IPS-18a (cell line): ENCODE results near the gene HACD4.

ENCODE experiments used
- H3K27ac ChIP-seq: one replicate; pipeline ENCODE4 v1.5.1; 2013; ENCODE audit warnings: low read length
- H3K27me3 ChIP-seq: one replicate; pipeline ENCODE4 v1.6.1; 2013; ENCODE audit warnings: mild to moderate bottlenecking, low read length; ENCODE audit not compliant: control insufficient read depth, insufficient read depth
- H3K36me3 ChIP-seq: one replicate; pipeline ENCODE4 v1.6.1; 2013; ENCODE audit warnings: low read depth, low read length; ENCODE audit not compliant: control insufficient read depth
- H3K4me1 ChIP-seq: one replicate; pipeline ENCODE4 v1.6.1; 2013; ENCODE audit warnings: low read depth, low read length; ENCODE audit not compliant: control insufficient read depth
- H3K4me3 ChIP-seq: one replicate; pipeline ENCODE4 v1.5.1; 2013; ENCODE audit warnings: low read length
- H3K9ac ChIP-seq: one replicate; pipeline ENCODE4 v1.6.1; 2013; ENCODE audit warnings: mild to moderate bottlenecking, low read length, moderate library complexity
- H3K9me3 ChIP-seq: one replicate; pipeline ENCODE4 v1.6.1; 2013; ENCODE audit warnings: low read depth, low read length; ENCODE audit not compliant: control insufficient read depth

The HACD4 gene

DNA sequence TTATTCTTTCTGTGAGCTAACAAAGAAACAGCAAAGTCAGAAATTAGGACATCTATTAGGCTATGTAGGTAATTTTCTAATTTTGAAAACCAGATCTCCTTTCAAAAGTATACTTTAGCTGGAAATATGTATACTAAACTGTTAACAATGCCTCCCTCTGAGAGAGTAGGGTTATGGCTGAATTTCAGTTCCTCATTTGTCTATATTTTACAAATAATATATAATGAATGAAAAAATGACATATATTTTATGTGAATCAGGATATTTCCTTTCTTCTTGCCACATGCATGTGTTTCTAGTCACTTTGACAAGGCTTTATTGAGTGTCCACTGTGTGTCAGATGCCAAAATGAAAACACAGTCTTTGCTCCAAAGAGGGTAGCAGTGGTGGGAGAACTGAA lies 15.4 kb downstream of the HACD4 start:
- no peak overlapping the region for H3K4me3 ChIP-seq
- H3K9me3 ChIP-seq: no peaks in the 10 kb centered on the region
- H3K27ac ChIP-seq: no peak overlapping the region
- no peak overlapping the region for H3K9ac ChIP-seq
- H3K27me3 ChIP-seq: no peaks in the 10 kb centered on the region
- H3K4me1 ChIP-seq: peaks cover 19% of the 10 kb centered on the region
- H3K36me3 ChIP-seq: no peaks in the 10 kb centered on the region

DNA sequence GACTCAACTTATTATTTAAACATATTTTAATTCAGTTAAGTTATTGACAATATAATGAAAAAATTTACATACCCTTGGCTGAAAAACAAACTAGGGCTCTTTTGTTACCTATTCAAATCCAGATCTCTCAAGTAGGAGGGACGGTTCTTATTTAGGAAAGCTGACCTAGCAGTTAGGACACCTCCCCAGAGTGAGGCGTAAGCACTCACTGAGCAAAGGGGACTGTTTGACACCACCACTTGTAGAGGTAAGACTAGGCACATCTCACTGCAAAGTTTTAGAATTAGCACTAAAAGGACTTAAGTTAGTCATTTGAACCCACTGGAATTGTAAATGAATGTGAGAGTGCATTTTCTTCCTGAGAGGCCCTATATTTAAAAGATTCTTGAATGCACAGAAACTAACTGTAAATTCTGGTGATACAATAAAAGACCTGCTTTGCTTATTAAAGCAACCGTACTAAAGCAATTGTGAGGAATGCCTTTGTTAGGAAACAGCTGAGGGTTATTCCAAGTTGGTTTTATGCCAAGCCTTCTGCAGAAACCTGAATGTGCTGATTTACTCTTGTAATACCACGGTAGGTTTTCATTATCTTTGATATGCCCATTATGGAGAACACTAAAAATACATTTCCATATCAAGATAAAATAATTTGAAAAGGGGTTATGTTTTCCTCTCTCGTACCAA lies 16.2 kb downstream of the HACD4 start:
- no peaks in the 10 kb centered on the region for H3K36me3 ChIP-seq
- H3K27me3 ChIP-seq: no peaks in the 10 kb centered on the region
- no peak overlapping the region for H3K9ac ChIP-seq
- H3K27ac ChIP-seq: no peak overlapping the region
- no peak overlapping the region for H3K4me3 ChIP-seq
- H3K4me1 ChIP-seq: peaks cover 19% of the 10 kb centered on the region
- no peaks in the 10 kb centered on the region for H3K9me3 ChIP-seq

DNA sequence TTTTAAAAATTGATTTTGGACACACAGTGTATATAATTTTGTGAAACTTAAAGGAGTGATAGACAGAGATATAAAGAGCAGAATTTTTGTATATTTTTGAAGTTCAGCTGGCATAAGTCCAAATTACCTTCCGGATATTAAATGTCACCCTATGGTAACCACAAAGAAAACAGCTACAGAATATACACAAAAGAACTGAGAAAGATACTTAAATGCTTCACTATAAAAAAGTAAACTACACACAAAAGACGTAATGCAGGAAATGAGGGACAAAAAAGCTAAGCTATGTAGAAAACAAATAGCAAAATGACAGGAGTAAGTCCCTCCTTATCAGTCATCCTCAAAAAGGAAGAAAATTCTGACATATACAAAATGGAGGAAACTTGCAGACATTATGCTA lies 29.4 kb downstream of the HACD4 start:
- Histone ChIP-seq H3K4me1 (no peaks in the 10 kb centered on the region), H3K9me3 (peaks cover 2% of the 10 kb centered on the region), H3K27ac (no peak overlapping the region), H3K9ac (no peak overlapping the region), H3K4me3 (no peak overlapping the region), H3K36me3 (no peaks in the 10 kb centered on the region), H3K27me3 (no peaks in the 10 kb centered on the region)

DNA sequence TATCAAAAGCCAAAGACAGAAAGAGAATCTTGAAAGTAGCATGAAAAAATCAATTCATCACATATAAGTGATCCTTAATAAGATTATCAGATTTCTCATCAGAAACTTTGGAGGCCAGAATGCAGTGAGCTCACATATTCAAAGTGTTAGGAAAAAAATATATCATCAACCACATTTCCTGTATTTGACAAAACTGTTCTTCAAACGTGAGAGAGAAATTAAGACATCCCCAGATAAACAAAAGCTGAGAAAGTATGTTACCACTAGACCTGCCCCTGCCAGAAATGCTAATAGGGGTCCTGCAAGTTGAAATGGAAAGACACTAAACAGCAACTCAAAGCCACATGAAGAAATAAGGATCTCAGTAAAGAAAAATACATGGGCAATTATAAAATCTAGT lies 29.9 kb downstream of the HACD4 start:
- Histone ChIP-seq H3K27me3 (no peaks in the 10 kb centered on the region), H3K9me3 (peaks cover 2% of the 10 kb centered on the region), H3K27ac (no peak overlapping the region), H3K36me3 (no peaks in the 10 kb centered on the region), H3K4me1 (no peaks in the 10 kb centered on the region), H3K4me3 (no peak overlapping the region), H3K9ac (no peak overlapping the region)

DNA sequence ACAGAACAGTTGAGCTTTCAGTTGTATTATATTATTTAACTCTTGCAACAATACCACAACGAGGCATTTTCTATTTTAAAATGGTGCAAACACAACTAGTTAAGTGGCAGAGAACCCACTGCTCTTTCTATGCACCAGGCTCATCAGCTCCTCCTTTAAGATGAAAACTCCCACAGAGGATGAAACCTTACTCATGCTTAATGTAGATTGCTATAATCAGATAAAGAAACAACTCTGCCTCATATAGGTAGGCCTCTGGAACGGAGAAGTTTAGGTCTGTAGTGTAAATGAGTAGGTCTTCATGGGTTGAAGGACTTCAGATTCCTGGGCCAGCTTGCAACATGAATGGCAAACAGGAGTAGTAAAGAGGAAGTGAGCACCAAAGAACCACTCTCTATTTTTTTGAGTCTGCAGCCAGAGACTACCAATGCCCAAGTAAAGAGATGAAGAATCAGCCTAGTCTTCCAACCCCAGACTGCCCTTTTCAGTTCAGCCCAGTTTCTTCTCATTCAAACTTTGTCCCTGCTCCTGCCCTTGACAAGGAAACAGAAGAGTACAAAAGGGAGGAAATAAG lies 33.9 kb downstream of the HACD4 start:
- no peak overlapping the region for H3K9ac ChIP-seq
- H3K9me3 ChIP-seq: peaks cover 2% of the 10 kb centered on the region
- no peak overlapping the region for H3K27ac ChIP-seq
- no peaks in the 10 kb centered on the region for H3K27me3 ChIP-seq
- no peak overlapping the region for H3K4me3 ChIP-seq
- no peaks in the 10 kb centered on the region for H3K4me1 ChIP-seq
- H3K36me3 ChIP-seq: peaks cover 10% of the 10 kb centered on the region

DNA sequence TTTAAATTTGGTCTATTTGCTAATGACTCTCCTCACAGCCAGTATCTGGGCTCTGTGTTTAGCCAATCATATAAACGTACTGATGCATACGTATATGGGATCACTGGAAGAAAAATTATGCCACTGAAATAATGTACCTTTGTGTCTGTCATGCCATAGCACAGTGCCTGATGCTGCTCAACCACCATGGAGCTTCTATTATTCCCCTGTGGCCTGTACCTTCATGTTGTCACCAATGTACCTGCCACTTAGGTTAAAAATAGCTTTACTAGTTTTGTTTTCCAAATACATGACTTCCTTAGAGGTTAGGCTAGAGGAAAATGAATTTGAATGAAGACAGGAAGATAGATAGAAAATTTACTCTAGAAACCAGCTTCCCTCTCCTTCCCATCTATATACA lies 34.6 kb downstream of the HACD4 start:
- Histone ChIP-seq H3K9me3 (peaks cover 2% of the 10 kb centered on the region), H3K4me1 (no peaks in the 10 kb centered on the region), H3K36me3 (peaks cover 10% of the 10 kb centered on the region), H3K27ac (no peak overlapping the region), H3K27me3 (no peaks in the 10 kb centered on the region), H3K4me3 (no peak overlapping the region), H3K9ac (no peak overlapping the region)

DNA sequence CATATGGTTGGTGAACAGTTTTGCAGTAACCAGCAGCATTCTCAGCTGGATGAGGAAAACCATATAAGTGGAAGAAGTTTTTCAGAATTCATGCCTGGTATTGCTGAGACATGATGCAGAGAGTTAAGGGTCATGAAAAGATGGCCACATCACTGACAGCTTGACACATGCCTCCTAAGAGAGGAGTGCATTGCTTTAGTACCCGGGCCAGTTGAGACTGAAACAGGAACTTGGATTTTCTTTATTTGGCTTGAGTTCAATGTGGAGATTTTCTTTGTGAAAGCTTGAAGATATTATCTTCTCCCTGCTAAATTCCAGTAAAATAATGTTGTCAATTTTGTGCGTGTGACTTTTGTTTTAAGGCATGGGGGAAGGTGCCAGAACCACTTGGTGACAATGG lies 35.8 kb downstream of the HACD4 start:
- Histone ChIP-seq H3K4me1 (no peaks in the 10 kb centered on the region), H3K27me3 (no peaks in the 10 kb centered on the region), H3K27ac (no peak overlapping the region), H3K9ac (no peak overlapping the region), H3K9me3 (no peaks in the 10 kb centered on the region), H3K4me3 (no peak overlapping the region), H3K36me3 (peaks cover 13% of the 10 kb centered on the region)

DNA sequence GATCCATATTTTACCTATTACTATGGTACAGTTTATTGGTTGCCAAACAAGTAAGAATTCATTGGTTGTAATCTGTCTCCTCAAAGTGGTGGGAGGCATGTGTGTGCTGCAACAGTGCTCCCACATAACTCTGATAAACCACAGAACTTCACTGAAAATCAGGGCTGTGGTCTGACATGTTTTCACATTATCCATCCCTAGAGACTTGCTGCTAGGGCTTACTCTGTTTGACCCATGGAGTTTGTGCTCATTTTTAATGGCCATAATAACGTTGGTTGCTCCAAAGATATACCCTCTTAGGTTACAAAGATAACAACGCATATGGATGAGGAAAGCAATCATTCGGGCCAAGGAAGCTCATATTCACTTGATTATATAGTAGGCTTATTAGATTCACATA lies 37.0 kb downstream of the HACD4 start:
- Histone ChIP-seq H3K9ac (no peak overlapping the region), H3K27me3 (no peaks in the 10 kb centered on the region), H3K4me1 (no peaks in the 10 kb centered on the region), H3K9me3 (no peaks in the 10 kb centered on the region), H3K4me3 (no peak overlapping the region), H3K27ac (no peak overlapping the region), H3K36me3 (peaks cover 23% of the 10 kb centered on the region)

DNA sequence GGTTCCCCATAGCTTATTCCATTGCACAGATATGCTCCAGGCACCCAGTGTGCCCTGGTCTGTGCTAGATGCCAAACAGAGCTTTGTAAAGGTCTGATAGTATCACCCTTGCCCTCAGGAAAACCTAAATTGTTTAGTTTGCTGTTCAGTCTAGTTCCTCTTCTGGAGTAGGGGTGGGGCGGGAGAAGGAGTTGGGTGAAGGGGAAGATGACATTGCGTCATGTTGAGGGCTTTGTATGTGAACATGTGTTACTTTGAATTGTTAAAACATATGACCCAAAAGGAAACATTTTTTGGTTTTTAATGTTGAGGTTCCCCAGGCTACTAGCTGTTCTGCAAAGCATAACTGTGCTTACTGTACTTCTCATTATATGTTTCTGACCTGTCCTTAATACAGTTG lies 40.6 kb downstream of the HACD4 start:
- no peaks in the 10 kb centered on the region for H3K27me3 ChIP-seq
- H3K9me3 ChIP-seq: no peaks in the 10 kb centered on the region
- H3K4me3 ChIP-seq: no peak overlapping the region
- H3K9ac ChIP-seq: no peak overlapping the region
- H3K27ac ChIP-seq: no peak overlapping the region
- H3K36me3 ChIP-seq: peaks cover 22% of the 10 kb centered on the region
- peaks cover 9% of the 10 kb centered on the region for H3K4me1 ChIP-seq

DNA sequence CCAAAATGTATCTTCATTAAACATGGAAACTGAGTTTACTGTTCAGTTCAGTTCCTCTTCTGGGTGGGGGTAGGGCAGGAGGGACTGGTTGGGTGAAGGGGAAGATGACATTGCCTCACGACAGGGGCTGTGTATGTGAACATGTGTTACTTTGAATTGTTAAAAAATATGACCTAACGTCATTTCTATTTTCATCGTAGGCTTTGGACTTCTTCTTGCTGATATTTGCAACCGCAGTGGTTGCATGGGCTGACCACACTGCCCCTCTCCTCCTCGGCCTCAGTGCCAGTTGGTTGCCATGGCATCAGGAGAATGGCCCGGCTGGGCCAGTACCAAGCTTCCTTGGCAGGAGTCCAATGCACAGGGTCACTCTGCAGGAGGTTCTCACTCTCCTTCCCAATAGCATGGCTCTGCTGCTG lies 41.5 kb downstream of the HACD4 start:
- H3K27me3 ChIP-seq: no peaks in the 10 kb centered on the region
- no peak overlapping the region for H3K4me3 ChIP-seq
- H3K27ac ChIP-seq: no peak overlapping the region
- peaks cover 22% of the 10 kb centered on the region for H3K36me3 ChIP-seq
- no peak overlapping the region for H3K9ac ChIP-seq
- H3K9me3 ChIP-seq: no peaks in the 10 kb centered on the region
- H3K4me1 ChIP-seq: peaks cover 9% of the 10 kb centered on the region

DNA sequence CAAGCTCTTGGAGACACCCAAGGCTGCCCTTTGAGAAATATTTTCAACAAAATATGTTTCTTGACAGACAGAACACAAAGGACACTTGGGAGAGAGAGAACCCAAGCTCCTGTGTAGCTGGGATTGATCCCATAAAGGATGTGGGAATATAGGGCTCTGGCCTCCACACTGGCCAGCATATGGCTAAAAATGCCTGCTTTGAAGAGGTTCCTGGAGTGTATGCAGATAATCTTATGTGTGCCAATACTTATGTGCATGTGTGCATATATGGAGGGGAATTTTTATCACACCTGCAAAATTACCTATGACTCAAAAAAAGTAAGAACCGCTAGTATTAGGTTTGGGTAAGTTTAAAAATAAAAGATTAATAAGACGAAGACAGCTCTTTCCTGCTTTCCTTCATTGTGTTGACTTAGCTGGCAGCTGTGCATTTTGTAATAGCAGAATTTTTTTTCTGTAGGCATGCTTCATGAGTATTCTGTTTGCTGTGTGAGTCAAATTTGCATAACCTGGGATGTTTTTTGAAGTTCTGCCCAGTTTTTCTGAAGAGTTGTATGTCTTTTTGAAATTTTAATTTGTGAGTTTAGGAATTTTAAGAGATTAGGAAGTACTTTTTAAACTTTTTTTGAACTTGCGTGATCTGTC lies 42.6 kb downstream of the HACD4 start:
- H3K27me3 ChIP-seq: no peaks in the 10 kb centered on the region
- no peaks in the 10 kb centered on the region for H3K9me3 ChIP-seq
- no peak overlapping the region for H3K27ac ChIP-seq
- H3K9ac ChIP-seq: no peak overlapping the region
- H3K4me3 ChIP-seq: no peak overlapping the region
- H3K4me1 ChIP-seq: peaks cover 9% of the 10 kb centered on the region
- H3K36me3 ChIP-seq: peaks cover 18% of the 10 kb centered on the region

DNA sequence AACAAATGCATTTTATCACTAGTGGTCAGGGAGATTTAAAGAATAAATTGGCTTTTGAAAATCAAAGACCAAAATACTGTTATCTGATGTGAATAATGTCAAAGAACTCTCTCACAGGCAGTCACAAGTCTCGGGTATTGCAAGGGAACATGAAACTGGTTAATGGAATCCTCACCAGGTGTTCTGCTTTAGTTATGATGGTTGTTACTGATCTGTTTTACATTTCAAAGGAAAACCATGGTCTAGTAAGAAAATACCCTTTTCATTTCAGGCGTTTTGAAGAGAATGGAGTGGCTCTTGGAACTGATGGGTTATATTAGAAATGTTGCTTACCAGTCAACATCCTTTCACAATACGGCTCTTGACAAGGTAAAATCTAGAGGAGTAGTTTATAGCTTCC lies 43.4 kb downstream of the HACD4 start:
- H3K27ac ChIP-seq: no peak overlapping the region

More for the DNA sequence above, 43.4 kb downstream of the HACD4 start:
- H3K27me3 ChIP-seq: no peaks in the 10 kb centered on the region
- H3K36me3 ChIP-seq: peaks cover 16% of the 10 kb centered on the region
- no peaks in the 10 kb centered on the region for H3K9me3 ChIP-seq
- no peak overlapping the region for H3K4me3 ChIP-seq
- no peak overlapping the region for H3K9ac ChIP-seq
- H3K4me1 ChIP-seq: peaks cover 9% of the 10 kb centered on the region
